A673 (cell line): ENCODE measurements around the gene STARD9.
"Not testable (repeated sequence)": the region's sequence is repeated elsewhere in the genome, so short reads cannot be mapped to it uniquely, and the experiment has no call there.

ENCODE experiments used
- EZH2 ChIP-seq: fragments of 200-600 bp; sonication (generic); IDR thresholded peaks from 2 replicates; pipeline ENCODE4 v1.6.1; 2017; ENCODE audit warnings: borderline replicate concordance, low read depth, mild to moderate bottlenecking, mixed read lengths, antibody characterized with exemption, low read length; ENCODE audit not compliant: poor library complexity, severe bottlenecking
- TF ChIP-seq, protein P1 (sequence below): fragments of 300-800, 200-600 bp; sonication (generic); conservative IDR thresholded peaks from 2 replicates; pipeline ENCODE4 v1.5.1; 2017; ENCODE audit warnings: low read depth, mild to moderate bottlenecking, antibody characterized with exemption, low read length, moderate library complexity, mixed read lengths

- TF ChIP-seq, protein P1, sequence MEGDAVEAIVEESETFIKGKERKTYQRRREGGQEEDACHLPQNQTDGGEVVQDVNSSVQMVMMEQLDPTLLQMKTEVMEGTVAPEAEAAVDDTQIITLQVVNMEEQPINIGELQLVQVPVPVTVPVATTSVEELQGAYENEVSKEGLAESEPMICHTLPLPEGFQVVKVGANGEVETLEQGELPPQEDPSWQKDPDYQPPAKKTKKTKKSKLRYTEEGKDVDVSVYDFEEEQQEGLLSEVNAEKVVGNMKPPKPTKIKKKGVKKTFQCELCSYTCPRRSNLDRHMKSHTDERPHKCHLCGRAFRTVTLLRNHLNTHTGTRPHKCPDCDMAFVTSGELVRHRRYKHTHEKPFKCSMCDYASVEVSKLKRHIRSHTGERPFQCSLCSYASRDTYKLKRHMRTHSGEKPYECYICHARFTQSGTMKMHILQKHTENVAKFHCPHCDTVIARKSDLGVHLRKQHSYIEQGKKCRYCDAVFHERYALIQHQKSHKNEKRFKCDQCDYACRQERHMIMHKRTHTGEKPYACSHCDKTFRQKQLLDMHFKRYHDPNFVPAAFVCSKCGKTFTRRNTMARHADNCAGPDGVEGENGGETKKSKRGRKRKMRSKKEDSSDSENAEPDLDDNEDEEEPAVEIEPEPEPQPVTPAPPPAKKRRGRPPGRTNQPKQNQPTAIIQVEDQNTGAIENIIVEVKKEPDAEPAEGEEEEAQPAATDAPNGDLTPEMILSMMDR, result not testable (repeated sequence)
- not testable (repeated sequence) for TF ChIP-seq EZH2
These were observed 186.4 kb downstream of the STARD9 start for GRCh38 chr15:42761813-42762212.
